ENCODE data around the gene NEURL1.
A peak's percentile ranks its signal among the peaks of the same experiment; 100 is the strongest.

NEURL1 gene

DNA sequence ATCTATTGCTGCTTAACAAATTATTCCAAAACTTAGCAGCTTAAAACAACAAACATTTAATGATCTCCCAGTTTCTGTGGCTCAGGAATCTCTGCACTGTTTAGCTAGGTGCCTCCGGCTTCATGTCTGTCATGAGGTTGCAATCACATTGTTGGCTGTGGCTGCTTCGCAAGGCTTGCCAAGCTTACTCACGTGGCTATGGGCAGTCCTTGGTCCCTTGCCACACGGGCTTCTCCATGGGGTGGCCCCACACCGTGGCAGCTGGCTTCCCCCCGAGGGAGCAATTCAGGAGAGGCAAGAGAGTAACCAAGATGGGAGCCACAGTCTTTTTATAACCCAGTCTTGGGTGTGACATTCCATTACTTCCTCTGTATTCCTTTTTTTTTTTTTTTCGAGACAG, 67.4 kb downstream of the NEURL1 start:
- no peaks in the 10 kb centered on the region for H3K9me3 ChIP-seq (ENCODE audit: control insufficient read depth in 2 of 2, low read length in 2 of 2)

DNA sequence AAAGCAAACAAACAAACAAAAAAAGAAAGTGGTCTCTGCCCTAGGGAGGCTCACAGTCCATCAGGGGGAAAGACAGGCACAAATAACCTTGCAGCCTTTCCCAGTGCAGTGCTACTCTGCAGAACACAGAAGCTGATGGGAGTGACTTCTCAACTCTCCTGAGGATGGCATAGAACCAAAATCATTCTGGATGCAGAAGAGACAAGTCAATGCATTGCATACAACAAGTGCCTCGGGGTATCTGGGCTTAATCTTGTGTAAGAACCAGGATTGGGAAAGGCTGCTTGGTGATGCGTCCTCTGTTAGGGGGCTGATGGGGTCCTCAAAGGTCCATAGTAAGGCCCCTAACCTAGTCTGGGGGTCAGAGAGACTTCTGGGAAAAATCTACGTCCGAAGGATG, 68.9 kb downstream of the NEURL1 start:
- Histone ChIP-seq H3K27ac (ENCODE audit: low read depth in 2 of 2, low read length in 2 of 2) (no peak overlapping the region), H3K4me1 (ENCODE audit: control insufficient read depth in 2 of 2, insufficient read depth in 2 of 2, low read length in 2 of 2) (peaks cover 0 to 7% of the 10 kb centered on the region in 2 donors), H3K9me3 (ENCODE audit: control insufficient read depth in 2 of 2, low read length in 2 of 2) (no peaks in the 10 kb centered on the region), H3K9ac (ENCODE audit: low read depth in 1 of 2, low read length in 2 of 2) (no peak overlapping the region), H3K27me3 (ENCODE audit: control insufficient read depth in 2 of 2, insufficient read depth in 2 of 2, low read length in 2 of 2) (no peaks in the 10 kb centered on the region), H3K36me3 (ENCODE audit: control insufficient read depth in 2 of 2, insufficient read depth in 2 of 2, low read length in 2 of 2) (no peaks in the 10 kb centered on the region), H3K4me3 (ENCODE audit: low read length in 2 of 2) (no peak overlapping the region)

More for the DNA sequence above, 67.4 kb downstream of the NEURL1 start:
- Histone ChIP-seq H3K4me3 (ENCODE audit: low read length in 2 of 2) (no peak overlapping the region), H3K4me1 (ENCODE audit: control insufficient read depth in 2 of 2, insufficient read depth in 2 of 2, low read length in 2 of 2) (peaks cover 0 to 8% of the 10 kb centered on the region in 2 donors), H3K27me3 (ENCODE audit: control insufficient read depth in 2 of 2, insufficient read depth in 2 of 2, low read length in 2 of 2) (peaks cover 2% of the 10 kb centered on the region in 2 donors), H3K9ac (ENCODE audit: low read depth in 1 of 2, low read length in 2 of 2) (no peak overlapping the region), H3K27ac (ENCODE audit: low read depth in 2 of 2, low read length in 2 of 2) (no peak overlapping the region), H3K36me3 (ENCODE audit: control insufficient read depth in 2 of 2, insufficient read depth in 2 of 2, low read length in 2 of 2) (no peaks in the 10 kb centered on the region)

DNA sequence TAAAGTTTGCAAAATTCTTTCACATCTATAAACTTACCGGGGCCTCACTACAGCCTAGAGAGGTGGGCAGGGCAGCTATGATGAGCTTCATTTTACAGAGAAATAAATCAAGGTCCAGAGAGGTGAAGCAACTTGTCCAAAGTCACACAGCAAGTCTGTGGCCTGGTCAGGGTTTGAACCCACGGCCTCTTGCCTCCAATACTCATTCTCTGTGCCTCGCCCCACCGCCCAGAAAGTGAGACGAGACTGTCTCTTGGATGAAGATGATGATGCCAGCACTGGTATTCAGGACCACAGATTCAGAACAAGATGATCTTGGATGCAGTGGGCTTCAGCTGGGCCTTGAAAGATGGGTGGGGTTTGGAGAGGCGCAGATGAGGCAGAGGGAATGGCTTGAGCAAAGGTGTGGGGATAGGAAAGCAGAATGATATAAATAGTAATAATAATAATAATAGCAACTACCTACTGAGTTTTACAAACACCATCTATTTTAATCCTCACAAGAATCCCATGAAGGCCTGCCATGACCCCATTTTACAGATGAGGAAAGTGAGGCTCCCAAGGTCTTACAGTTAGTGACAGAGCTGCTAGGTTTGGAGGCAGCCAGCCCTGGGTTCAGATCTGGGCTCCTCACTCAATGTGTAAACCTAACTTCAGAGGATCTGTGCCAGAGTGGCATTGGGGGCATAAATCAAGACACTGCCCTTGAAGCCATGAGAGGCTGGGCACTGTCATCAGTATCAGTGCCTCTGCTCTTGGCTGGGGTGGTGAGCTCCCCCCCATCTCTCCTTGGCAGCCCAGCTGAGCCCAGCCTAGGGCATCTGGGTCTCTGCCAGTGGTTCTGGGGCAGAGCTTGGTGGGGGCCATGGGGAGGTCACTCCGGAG, 70.0 kb downstream of the NEURL1 start:
- no peak overlapping the region for H3K27ac ChIP-seq (ENCODE audit: low read depth in 2 of 2, low read length in 2 of 2)
- H3K4me3 ChIP-seq (ENCODE audit: low read length in 2 of 2): no peak overlapping the region
- H3K4me1 ChIP-seq (ENCODE audit: control insufficient read depth in 2 of 2, insufficient read depth in 2 of 2, low read length in 2 of 2): peaks cover 0 to 4% of the 10 kb centered on the region in 2 donors
- H3K36me3 ChIP-seq (ENCODE audit: control insufficient read depth in 2 of 2, insufficient read depth in 2 of 2, low read length in 2 of 2): no peaks in the 10 kb centered on the region
- H3K9ac ChIP-seq (ENCODE audit: low read depth in 1 of 2, low read length in 2 of 2): no peak overlapping the region
- H3K9me3 ChIP-seq (ENCODE audit: control insufficient read depth in 2 of 2, low read length in 2 of 2): no peaks in the 10 kb centered on the region
- H3K27me3 ChIP-seq (ENCODE audit: control insufficient read depth in 2 of 2, insufficient read depth in 2 of 2, low read length in 2 of 2): no peaks in the 10 kb centered on the region

DNA sequence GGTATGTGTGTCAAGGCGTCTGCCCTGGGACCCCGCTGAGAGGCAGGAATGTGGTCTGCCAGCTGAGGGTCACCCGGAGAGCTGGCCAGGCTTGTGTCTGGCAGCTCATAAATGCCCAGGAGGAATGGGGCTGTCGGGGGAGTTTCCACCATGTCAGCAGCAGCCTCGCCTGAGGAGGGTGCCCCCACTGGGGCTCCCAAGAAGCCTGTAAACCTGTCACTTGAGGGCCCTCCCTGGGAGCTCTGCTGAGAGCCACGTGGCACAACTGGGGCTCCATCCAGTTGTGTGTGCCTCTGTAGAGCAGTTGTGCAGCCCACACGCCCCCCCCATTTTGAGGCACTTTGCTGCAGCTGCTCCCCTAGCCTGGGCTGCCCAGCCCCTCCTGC, 70.6 kb downstream of the NEURL1 start:
- Histone ChIP-seq H3K36me3 (ENCODE audit: control insufficient read depth in 2 of 2, insufficient read depth in 2 of 2, low read length in 2 of 2) (no peaks in the 10 kb centered on the region), H3K4me1 (ENCODE audit: control insufficient read depth in 2 of 2, insufficient read depth in 2 of 2, low read length in 2 of 2) (peaks cover 0 to 2% of the 10 kb centered on the region in 2 donors), H3K4me3 (ENCODE audit: low read length in 2 of 2) (no peak overlapping the region), H3K27me3 (ENCODE audit: control insufficient read depth in 2 of 2, insufficient read depth in 2 of 2, low read length in 2 of 2) (no peaks in the 10 kb centered on the region), H3K27ac (ENCODE audit: low read depth in 2 of 2, low read length in 2 of 2) (no peak overlapping the region), H3K9ac (ENCODE audit: low read depth in 1 of 2, low read length in 2 of 2) (no peak overlapping the region), H3K9me3 (ENCODE audit: control insufficient read depth in 2 of 2, low read length in 2 of 2) (no peaks in the 10 kb centered on the region)

DNA sequence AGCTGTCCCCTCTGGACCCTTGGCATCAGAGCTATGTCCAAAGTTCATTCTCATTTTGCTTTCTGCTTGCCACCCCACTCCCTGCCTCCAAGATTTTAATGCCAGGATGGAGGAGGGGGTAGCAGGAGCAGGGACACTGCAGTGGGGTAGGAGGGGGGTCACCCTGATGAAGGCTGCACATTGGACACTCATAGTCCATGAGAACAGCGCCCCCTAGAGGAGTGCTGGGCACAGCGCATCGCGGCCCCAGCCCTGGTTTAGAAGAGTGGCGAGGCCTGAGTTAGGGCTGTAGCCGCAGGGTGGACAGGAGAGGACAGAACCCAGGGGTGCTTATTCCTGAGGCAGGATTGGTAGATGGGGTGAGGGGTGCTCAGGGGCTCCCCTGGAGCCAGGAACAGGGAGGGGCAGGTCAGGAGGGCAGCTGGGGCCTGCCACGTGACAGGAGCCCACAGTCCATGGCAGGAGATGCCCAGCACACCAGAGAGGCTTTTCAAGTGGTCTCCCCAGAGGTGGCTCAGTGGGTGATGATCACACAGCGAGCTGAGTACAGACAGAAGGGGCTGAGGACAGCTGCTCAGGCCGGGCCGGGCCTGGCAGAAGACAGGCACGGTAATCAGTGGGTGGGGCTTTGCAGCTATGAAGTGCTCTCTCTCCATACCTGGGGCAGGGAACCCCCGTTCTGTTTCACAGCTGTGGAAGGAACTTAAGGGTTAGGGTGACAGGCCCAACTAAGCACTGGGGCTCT, 71.4 kb downstream of the NEURL1 start:
- no peak overlapping the region for H3K4me3 ChIP-seq (ENCODE audit: low read length in 2 of 2)
- no peaks in the 10 kb centered on the region for H3K36me3 ChIP-seq (ENCODE audit: control insufficient read depth in 2 of 2, insufficient read depth in 2 of 2, low read length in 2 of 2)
- no peak overlapping the region for H3K9ac ChIP-seq (ENCODE audit: low read depth in 1 of 2, low read length in 2 of 2)
- no peak overlapping the region for H3K27ac ChIP-seq (ENCODE audit: low read depth in 2 of 2, low read length in 2 of 2)
- H3K4me1 ChIP-seq (ENCODE audit: control insufficient read depth in 2 of 2, insufficient read depth in 2 of 2, low read length in 2 of 2): no peaks in the 10 kb centered on the region
- H3K27me3 ChIP-seq (ENCODE audit: control insufficient read depth in 2 of 2, insufficient read depth in 2 of 2, low read length in 2 of 2): no peaks in the 10 kb centered on the region
- H3K9me3 ChIP-seq (ENCODE audit: control insufficient read depth in 2 of 2, low read length in 2 of 2): no peaks in the 10 kb centered on the region

DNA sequence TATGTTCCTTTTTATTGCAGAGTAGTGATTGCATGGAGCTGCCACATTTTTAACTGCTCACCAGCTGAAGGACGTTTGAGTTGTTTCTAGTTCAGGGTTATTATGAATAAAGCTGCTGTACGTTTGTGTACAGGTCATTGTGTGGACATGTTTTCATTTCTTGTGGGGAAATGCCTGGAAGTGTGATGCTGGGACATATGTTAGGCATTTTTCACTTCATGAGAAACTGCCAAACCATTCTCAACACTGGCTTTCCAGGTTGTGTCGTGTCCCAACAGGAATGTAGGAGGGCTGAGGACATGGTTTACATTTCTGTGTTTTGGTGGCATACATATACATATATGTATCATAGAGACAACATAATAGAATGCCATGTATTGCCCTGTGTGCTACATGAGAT, 73.0 kb downstream of the NEURL1 start:
- Histone ChIP-seq H3K9ac (ENCODE audit: low read depth in 1 of 2, low read length in 2 of 2) (no peak overlapping the region), H3K27ac (ENCODE audit: low read depth in 2 of 2, low read length in 2 of 2) (no peak overlapping the region)

DNA sequence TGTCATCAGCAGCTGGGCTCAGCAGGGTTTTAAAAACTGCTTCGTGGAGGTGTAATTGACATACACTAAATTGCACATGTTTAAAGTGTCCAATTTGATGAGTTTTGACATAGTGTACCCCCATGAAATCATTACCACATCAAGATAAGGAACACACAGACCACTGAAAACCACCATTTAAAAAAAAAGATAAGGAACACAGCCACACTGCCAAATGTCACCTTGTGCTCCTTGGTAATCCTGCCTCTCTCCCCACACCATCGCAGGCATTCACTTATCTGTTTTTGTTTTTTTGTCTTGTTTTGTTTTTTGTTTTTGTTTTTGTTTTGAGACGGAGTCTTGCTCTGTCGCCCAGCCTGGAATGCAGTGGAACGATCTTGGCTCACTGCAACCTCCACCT, 75.0 kb downstream of the NEURL1 start:
- no peak overlapping the region for H3K9ac ChIP-seq (ENCODE audit: low read depth in 1 of 2, low read length in 2 of 2)
- H3K4me3 ChIP-seq (ENCODE audit: low read length in 2 of 2): no peak overlapping the region
- no peaks in the 10 kb centered on the region for H3K27me3 ChIP-seq (ENCODE audit: control insufficient read depth in 2 of 2, insufficient read depth in 2 of 2, low read length in 2 of 2)
- peaks cover 2 to 3% of the 10 kb centered on the region in 2 donors for H3K36me3 ChIP-seq (ENCODE audit: control insufficient read depth in 2 of 2, insufficient read depth in 2 of 2, low read length in 2 of 2)
- H3K9me3 ChIP-seq (ENCODE audit: control insufficient read depth in 2 of 2, low read length in 2 of 2): no peaks in the 10 kb centered on the region
- H3K4me1 ChIP-seq (ENCODE audit: control insufficient read depth in 2 of 2, insufficient read depth in 2 of 2, low read length in 2 of 2): peaks cover 0 to 15% of the 10 kb centered on the region in 2 donors
- H3K27ac ChIP-seq (ENCODE audit: low read depth in 2 of 2, low read length in 2 of 2): no peak overlapping the region

More for the DNA sequence above, 73.0 kb downstream of the NEURL1 start:
- Histone ChIP-seq H3K4me3 (ENCODE audit: low read length in 2 of 2) (no peak overlapping the region), H3K27me3 (ENCODE audit: control insufficient read depth in 2 of 2, insufficient read depth in 2 of 2, low read length in 2 of 2) (no peaks in the 10 kb centered on the region), H3K9me3 (ENCODE audit: control insufficient read depth in 2 of 2, low read length in 2 of 2) (no peaks in the 10 kb centered on the region), H3K36me3 (ENCODE audit: control insufficient read depth in 2 of 2, insufficient read depth in 2 of 2, low read length in 2 of 2) (no peaks in the 10 kb centered on the region), H3K4me1 (ENCODE audit: control insufficient read depth in 2 of 2, insufficient read depth in 2 of 2, low read length in 2 of 2) (no peaks in the 10 kb centered on the region)

DNA sequence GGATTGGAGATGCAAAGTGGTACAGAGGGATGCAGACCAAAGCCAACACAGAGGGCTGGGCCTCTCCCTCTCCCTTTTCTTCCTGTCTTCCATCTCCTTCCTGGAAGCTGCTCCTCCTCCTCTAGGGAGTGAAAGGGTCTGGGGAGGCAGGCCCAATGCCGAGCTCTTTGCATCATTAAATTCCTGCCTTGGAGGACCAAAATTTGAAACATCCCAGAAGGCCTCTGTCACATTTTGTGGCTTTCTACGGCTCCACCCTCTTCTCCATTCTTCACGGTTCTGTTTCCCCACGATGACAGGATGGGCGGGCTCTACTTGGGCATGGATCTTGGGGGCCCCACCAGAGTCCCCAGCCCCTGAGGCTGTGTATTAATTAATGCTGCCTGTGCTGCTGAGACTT, 76.4 kb downstream of the NEURL1 start:
- Histone ChIP-seq H3K4me1 (ENCODE audit: control insufficient read depth in 2 of 2, insufficient read depth in 2 of 2, low read length in 2 of 2) (peaks cover 0 to 16% of the 10 kb centered on the region in 2 donors), H3K36me3 (ENCODE audit: control insufficient read depth in 2 of 2, insufficient read depth in 2 of 2, low read length in 2 of 2) (peaks cover 2 to 3% of the 10 kb centered on the region in 2 donors), H3K4me3 (ENCODE audit: low read length in 2 of 2) (no peak overlapping the region), H3K9ac (ENCODE audit: low read depth in 1 of 2, low read length in 2 of 2) (no peak overlapping the region), H3K27ac (ENCODE audit: low read depth in 2 of 2, low read length in 2 of 2) (no peak overlapping the region), H3K9me3 (ENCODE audit: control insufficient read depth in 2 of 2, low read length in 2 of 2) (no peaks in the 10 kb centered on the region), H3K27me3 (ENCODE audit: control insufficient read depth in 2 of 2, insufficient read depth in 2 of 2, low read length in 2 of 2) (no peaks in the 10 kb centered on the region)

DNA sequence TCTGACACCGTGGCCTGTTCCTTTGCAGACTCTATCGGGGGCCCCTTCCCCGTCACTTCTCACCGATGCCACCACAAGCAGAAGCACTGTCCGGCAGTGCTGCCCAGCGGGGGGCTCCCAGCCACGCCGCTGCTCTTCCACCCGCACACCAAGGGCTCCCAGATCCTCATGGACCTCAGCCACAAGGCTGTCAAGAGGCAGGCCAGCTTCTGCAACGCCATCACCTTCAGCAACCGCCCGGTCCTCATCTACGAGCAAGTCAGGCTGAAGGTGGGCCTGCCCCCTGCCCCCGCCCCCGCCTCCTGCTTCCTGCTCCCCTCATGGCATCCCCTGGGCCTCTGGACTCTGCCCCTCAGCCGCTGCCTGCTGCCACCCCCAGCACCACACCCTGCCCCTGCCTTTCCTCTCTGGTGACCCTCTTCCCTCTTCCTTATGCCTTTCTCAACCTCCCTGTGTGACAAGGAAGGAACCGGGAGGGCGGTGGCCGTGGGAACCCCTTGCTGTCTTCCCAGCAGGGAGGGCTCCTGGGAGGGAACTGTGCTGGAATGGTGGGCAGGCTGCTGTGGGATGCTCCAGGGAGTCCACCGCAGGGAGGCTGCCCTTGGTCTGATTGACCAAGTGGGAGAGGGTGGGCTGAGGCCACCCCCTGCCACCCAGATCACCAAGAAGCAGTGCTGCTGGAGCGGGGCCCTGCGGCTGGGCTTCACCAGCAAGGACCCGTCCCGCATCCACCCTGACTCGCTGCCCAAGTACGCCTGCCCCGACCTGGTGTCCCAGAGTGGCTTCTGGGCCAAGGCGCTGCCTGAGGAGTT, 77.5 kb downstream of the NEURL1 start:
- no peak overlapping the region for H3K4me3 ChIP-seq (ENCODE audit: low read length in 2 of 2)
- H3K27ac ChIP-seq (ENCODE audit: low read depth in 2 of 2, low read length in 2 of 2): peak overlapping the region in 1 of 2 donors; percentile 9
- no peaks in the 10 kb centered on the region for H3K27me3 ChIP-seq (ENCODE audit: control insufficient read depth in 2 of 2, insufficient read depth in 2 of 2, low read length in 2 of 2)
- no peaks in the 10 kb centered on the region for H3K9me3 ChIP-seq (ENCODE audit: control insufficient read depth in 2 of 2, low read length in 2 of 2)
- peaks cover 0 to 20% of the 10 kb centered on the region in 2 donors for H3K4me1 ChIP-seq (ENCODE audit: control insufficient read depth in 2 of 2, insufficient read depth in 2 of 2, low read length in 2 of 2)
- H3K36me3 ChIP-seq (ENCODE audit: control insufficient read depth in 2 of 2, insufficient read depth in 2 of 2, low read length in 2 of 2): peaks cover 2 to 3% of the 10 kb centered on the region in 2 donors
- H3K9ac ChIP-seq (ENCODE audit: low read depth in 1 of 2, low read length in 2 of 2): no peak overlapping the region

DNA sequence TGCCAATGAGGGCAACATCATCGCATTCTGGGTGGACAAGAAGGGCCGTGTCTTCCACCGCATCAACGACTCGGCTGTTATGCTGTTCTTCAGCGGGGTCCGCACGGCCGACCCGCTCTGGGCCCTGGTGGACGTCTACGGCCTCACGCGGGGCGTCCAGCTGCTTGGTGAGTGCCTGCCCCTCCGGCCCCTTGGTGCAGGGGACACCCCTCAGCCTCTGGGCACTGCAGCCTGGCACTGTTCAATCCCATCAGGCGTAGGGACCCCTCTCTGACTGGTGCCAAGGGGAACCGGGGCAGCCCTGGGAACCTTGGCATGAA, 78.1 kb downstream of the NEURL1 start:
- Histone ChIP-seq H3K9ac (ENCODE audit: low read depth in 1 of 2, low read length in 2 of 2) (no peak overlapping the region), H3K4me1 (ENCODE audit: control insufficient read depth in 2 of 2, insufficient read depth in 2 of 2, low read length in 2 of 2) (peaks cover 3 to 25% of the 10 kb centered on the region in 2 donors), H3K36me3 (ENCODE audit: control insufficient read depth in 2 of 2, insufficient read depth in 2 of 2, low read length in 2 of 2) (peaks cover 2 to 3% of the 10 kb centered on the region in 2 donors), H3K9me3 (ENCODE audit: control insufficient read depth in 2 of 2, low read length in 2 of 2) (no peaks in the 10 kb centered on the region), H3K4me3 (ENCODE audit: low read length in 2 of 2) (no peak overlapping the region), H3K27ac (ENCODE audit: low read depth in 2 of 2, low read length in 2 of 2) (peak overlapping the region in 1 of 2 donors; percentile 9), H3K27me3 (ENCODE audit: control insufficient read depth in 2 of 2, insufficient read depth in 2 of 2, low read length in 2 of 2) (no peaks in the 10 kb centered on the region)

Measured in mucosa of rectum (tissue), 2 donors.